Ascending aorta (tissue), 2 donors: ENCODE data around the gene CCDC13. TPM values are rescaled to one million over a fixed set of nuclear protein-coding genes. Genes with fewer than 3 reads are reported as not detected.
"Not testable (repeated sequence)": the region's sequence is repeated elsewhere in the genome, so short reads cannot be mapped to it uniquely, and the experiment has no call there.

ENCODE experiments used
- DNase-seq, 2 donors: peaks; one replicate each; pipeline ENCODE4 v3.0.0-alpha.2; 2019; ENCODE audit warnings: low spot score in 2 of 2
- H3K27ac ChIP-seq, 2 donors: fragments of 200-600 bp; sonication (generic); one replicate each; pipeline ENCODE4 v1.5.1; 2016 to 2017; ENCODE audit warnings: mild to moderate bottlenecking in 1 of 2
- H3K27me3 ChIP-seq: fragments of 200-600 bp; sonication (generic); one replicate; pipeline ENCODE4 v1.5.1; 2017
- H3K36me3 ChIP-seq, 2 donors: fragments of 200-600 bp; sonication (generic); one replicate each; pipeline ENCODE4 v1.5.1; 2016
- H3K4me1 ChIP-seq, 2 donors: fragments of 200-600 bp; sonication (generic); one replicate each; pipeline ENCODE4 v1.5.1; 2016 to 2017; ENCODE audit warnings: mild to moderate bottlenecking in 1 of 2
- H3K4me3 ChIP-seq, 2 donors: fragments of 200-600 bp; sonication (generic); one replicate each; pipeline ENCODE4 v1.5.1; 2016 to 2017; ENCODE audit warnings: mild to moderate bottlenecking in 1 of 2
- H3K9me3 ChIP-seq, 2 donors: fragments of 200-600 bp; sonication (generic); one replicate each; pipeline ENCODE4 v1.5.1; 2016
- CTCF ChIP-seq, 3 experiments: fragments of 200-600 bp in 2 of 3; fragments of 450-650 bp in 1 of 3; sonication (generic) in 2 of 3; IDR thresholded peaks; one replicate each; pipeline ENCODE4 v1.5.1; 2016 to 2019; ENCODE audit warnings: antibody characterized with exemption in 3 of 3, mild to moderate bottlenecking in 1 of 3, moderate library complexity in 1 of 3
- intact Hi-C: fragments of 100-400 bp; cut with DNase I; formaldehyde crosslinking; loops from one replicate; pipeline ENCODE4 v1.15.1; 2023
- total RNA-seq: library from RNA; depleted of rRNA; stranded (reverse); fragments of >200 nt; gene quantifications from one replicate; pipeline ENCODE4 v1.1.0, GENCODE V29; 2016

The CCDC13 gene
- total RNA-seq, 1 donor from 2014 or later: 2.1 TPM

- H3K4me1 ChIP-seq: no peaks in the 10 kb centered on the region
- H3K27me3 ChIP-seq: no peaks in the 10 kb centered on the region
- no peak for DNase-seq
- H3K27ac ChIP-seq: no peak overlapping the region
- intact Hi-C loops: no loop called here
- TF ChIP-seq CTCF (IDR thresholded peaks at IDR 0.05): no peak
- H3K36me3 ChIP-seq: no peaks in the 10 kb centered on the region
- no peak overlapping the region for H3K4me3 ChIP-seq
- no peaks in the 10 kb centered on the region for H3K9me3 ChIP-seq
Measured at GRCh38 chr3:42814914-42815507, 42.0 kb upstream of the CCDC13 start.

GRCh38 chr3:42814246-42814645 is 41.2 kb upstream of the CCDC13 start:
- Histone ChIP-seq H3K4me3 (no peak overlapping the region), H3K36me3 (no peaks in the 10 kb centered on the region), H3K9me3 (no peaks in the 10 kb centered on the region), H3K4me1 (no peaks in the 10 kb centered on the region), H3K27me3 (no peaks in the 10 kb centered on the region), H3K27ac (no peak overlapping the region)
- TF ChIP-seq CTCF (IDR thresholded peaks at IDR 0.05): no peak
- no peak for DNase-seq
- intact Hi-C loops: no loop called here

- intact Hi-C loops, H3K4me3 ChIP-seq, DNase-seq, H3K9me3 ChIP-seq, H3K36me3 ChIP-seq, H3K4me1 ChIP-seq, H3K27ac ChIP-seq, H3K27me3 ChIP-seq: not testable (repeated sequence)
Measured at GRCh38 chr3:42811118-42811883, 38.2 kb upstream of the CCDC13 start.

GRCh38 chr3:42810706-42811105 is 37.7 kb upstream of the CCDC13 start:
- intact Hi-C loops, H3K4me3 ChIP-seq, H3K36me3 ChIP-seq, DNase-seq, H3K9me3 ChIP-seq, H3K27me3 ChIP-seq, H3K27ac ChIP-seq, H3K4me1 ChIP-seq: not testable (repeated sequence)

GRCh38 chr3:42809202-42809601 is 36.1 kb upstream of the CCDC13 start, which contains the start of gene ACKR2:
Gene ACKR2, plus strand, starts transcription at chr3:42809445. Its CDS starts 55,058 bp downstream, at chr3:42864503.
- Histone ChIP-seq H3K4me3 (no peak within 1 kb of the TSS), H3K4me1 (peaks cover 0 to 4% of the 10 kb centered on the region in 2 donors), H3K27ac (no peak within 1 kb of the TSS), H3K27me3 (no peaks in the 10 kb centered on the region), H3K9me3 (no peaks in the 10 kb centered on the region), H3K36me3 (no peaks in the 10 kb centered on the region)
- no peak for DNase-seq
- no peak for TF ChIP-seq CTCF (IDR thresholded peaks at IDR 0.05)
- intact Hi-C loops: no loop called here

- H3K9me3 ChIP-seq: no peaks in the 10 kb centered on the region
- TF ChIP-seq CTCF (IDR thresholded peaks at IDR 0.05): no peak
- intact Hi-C loops: no loop called here
Measured at GRCh38 chr3:42807929-42808328, 34.9 kb upstream of the CCDC13 start.

More at GRCh38 chr3:42807929-42808328, 34.9 kb upstream of the CCDC13 start:
- no peak overlapping the region for H3K27ac ChIP-seq
- H3K36me3 ChIP-seq: no peaks in the 10 kb centered on the region
- no peak for DNase-seq
- H3K4me1 ChIP-seq: peaks cover 0 to 9% of the 10 kb centered on the region in 2 donors
- H3K4me3 ChIP-seq: no peak overlapping the region
- no peaks in the 10 kb centered on the region for H3K27me3 ChIP-seq
